Stimulated activated CD4-positive, alpha-beta T cell treated with anti-CD3 and anti-CD28 coated beads, Interleukin-12 subunit alpha, Interleukin-12 subunit beta, amount 100 ng/mL, for 48 hours (primary cell): ENCODE data around the gene PRPF19.

Experiments used
- DNase-seq, 3 donors: peaks; one replicate each; pipeline ENCODE4 v3.0.0-alpha.2; 2020; ENCODE audit warnings: low read depth in 2 of 3, low spot score in 1 of 3

The PRPF19 gene

DNA sequence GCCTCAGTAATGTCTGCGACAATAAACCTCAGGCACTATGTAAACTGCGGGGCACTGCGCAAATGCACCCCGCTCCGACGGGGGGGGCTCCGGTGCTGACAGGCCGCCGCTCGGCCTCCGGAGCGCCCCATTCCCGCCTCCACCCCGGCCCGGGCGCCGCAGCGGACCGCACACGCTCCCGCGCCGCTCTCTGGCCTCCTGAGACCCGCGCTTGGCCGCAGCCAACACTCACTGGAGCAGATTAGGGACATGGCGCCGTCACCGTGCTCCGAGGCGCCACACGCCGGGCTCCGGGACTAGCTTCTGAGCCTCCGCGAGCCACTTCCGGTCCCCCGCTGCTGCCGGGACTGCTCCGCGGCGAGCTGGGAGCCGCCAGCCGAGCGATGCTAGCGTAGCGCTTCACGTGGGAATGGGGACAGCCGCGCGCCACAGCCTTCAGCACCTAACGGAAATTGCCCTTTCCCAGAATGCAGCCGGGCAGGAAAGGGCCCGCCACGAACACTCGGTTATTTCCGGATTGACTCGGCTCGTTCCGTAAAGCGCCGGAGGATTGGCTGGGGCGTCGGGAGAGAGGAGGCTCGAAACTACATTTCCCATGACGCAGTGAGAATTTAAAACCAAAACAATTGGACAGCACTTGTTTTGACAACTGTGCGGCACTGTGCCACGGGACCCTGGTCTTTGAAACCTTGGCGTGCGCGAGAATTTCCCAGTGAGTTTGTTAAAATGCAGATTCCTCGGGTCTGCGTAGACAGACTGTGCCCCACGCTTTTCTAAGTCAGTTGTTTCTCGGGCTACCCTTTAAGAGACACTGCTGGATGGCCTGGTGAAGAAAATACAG lies at the start of gene PRPF19:
Gene PRPF19 (minus strand): TSS at position 454 of the 841 bp plus-strand sequence. CDS start 203 bp downstream, at position 251.
- peak; percentile 98 to 100 (median 98) for DNase-seq

- no peak for DNase-seq
Observed at GRCh38 chr11:60955571-60955970, 49.2 kb upstream of the PRPF19 start.

GRCh38 chr11:60954421-60954820 lies 48.0 kb upstream of the PRPF19 start:
- DNase-seq = no peak

GRCh38 chr11:60953781-60954180 lies 47.4 kb upstream of the PRPF19 start:
- no peak for DNase-seq

DNA sequence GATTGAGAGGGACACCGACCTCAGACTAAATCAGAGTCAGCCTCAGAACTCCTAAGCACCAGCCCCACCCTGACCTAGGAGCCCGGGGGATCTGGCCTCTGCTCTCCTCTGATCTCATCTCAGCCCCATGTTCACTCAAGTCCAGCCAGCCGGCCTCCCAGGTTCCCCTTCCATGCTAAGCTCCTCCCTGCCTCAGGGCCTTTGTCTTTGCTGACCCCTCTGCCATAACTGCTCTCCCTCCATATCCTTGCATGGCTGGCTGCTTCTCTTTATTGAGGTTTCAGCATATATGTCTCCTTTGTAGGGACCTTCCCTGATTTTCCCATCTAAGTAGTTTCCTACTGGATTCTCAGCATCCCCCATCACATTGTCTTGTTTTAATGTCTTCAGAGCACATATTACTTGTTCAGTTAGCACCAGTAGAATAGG lies 46.4 kb upstream of the PRPF19 start:
- no peak for DNase-seq

GRCh38 chr11:60951904-60952741 lies 45.7 kb upstream of the PRPF19 start, which contains the start of gene SLC15A3:
SLC15A3 (minus strand) TSS chr11:60952176; CDS start chr11:60951551, 625 bp downstream.
- DNase-seq = no peak

GRCh38 chr11:60951606-60951903 lies 45.2 kb upstream of the PRPF19 start:
- DNase-seq = no peak

- no peak for DNase-seq
Observed at GRCh38 chr11:60950933-60951605, 44.7 kb upstream of the PRPF19 start.

GRCh38 chr11:60950024-60950423 lies 43.6 kb upstream of the PRPF19 start:
- DNase-seq = no peak

- DNase-seq = no peak
Observed at GRCh38 chr11:60948250-60948649, 41.9 kb upstream of the PRPF19 start.

GRCh38 chr11:60947700-60948099 lies 41.3 kb upstream of the PRPF19 start:
- no peak for DNase-seq

DNA sequence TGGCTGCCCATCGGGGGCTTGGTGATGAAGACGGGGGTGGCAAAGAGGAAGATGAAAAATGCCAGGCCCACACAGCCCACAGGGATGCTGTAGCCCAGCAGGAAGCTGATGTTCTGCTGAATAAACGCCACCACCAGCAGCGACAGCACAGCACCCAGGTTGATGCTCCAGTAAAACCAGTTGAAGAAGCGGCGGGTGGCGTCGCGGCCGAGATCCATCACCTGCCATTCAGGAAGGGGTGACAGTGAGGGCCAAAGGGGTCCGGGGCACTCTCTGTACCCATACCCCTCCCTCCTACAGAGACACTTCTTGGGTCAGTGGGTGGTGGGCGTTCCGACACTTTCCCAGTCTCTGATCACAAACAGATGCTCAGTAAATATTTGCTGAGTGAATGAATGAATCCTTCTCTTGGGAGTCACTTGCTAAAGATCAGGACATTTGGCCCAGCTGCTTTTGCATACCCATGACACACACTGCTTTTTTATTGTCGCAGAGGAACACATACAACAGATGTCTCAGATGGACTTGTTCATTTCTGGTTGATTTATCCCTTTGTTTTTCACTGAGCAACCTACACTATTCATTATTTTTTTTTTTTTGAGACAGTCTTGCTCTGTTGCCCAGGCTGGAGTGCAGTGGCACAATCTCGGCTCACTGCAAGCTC lies 40.3 kb upstream of the PRPF19 start:
- DNase-seq = no peak

DNA sequence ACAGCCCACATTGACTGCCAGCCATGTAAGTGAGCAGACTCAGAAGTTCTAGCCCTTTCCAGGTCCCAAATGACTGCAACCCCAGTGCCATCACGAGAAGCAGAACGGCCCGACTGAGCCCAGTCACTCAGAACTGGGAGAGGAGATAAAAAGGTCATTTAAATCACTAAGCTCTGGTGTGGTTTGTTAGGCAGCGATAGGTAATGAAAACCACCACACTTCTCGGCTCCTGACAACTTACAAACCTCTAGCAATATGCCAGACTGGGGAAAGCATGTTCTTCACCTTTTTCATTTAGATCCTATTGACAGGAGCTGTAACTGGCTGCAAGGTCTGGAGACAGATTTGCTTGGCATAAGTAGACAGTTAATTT lies 38.9 kb upstream of the PRPF19 start:
- no peak for DNase-seq

GRCh38 chr11:60944490-60945294 lies 38.3 kb upstream of the PRPF19 start:
- no peak for DNase-seq

GRCh38 chr11:60942970-60943565 lies 36.7 kb upstream of the PRPF19 start:
- DNase-seq = no peak

DNA sequence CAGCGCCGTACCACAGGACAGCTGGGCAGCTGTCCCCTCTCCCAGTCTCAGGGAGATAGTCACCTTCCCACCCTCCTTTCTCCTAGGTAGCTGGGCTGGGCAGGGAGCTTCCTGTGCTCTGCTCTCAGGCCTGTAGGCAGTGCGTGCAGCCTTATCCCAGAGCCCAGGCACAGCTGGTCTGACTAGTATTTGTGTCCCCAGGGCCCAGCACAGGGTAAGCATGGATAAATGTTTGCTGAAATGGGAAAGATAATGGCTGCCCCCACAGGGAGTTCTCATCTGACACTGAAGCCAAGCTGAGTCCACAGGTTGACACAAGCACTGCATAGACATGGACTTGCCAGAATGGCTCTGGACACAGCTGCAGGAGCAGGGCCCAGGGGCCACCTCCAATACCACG lies 35.8 kb upstream of the PRPF19 start:
- no peak for DNase-seq

- DNase-seq = no peak
Observed at GRCh38 chr11:60941371-60942119, 35.2 kb upstream of the PRPF19 start.

- DNase-seq = no peak
Observed at GRCh38 chr11:60939855-60940254, 33.5 kb upstream of the PRPF19 start.

GRCh38 chr11:60939301-60939700 lies 32.9 kb upstream of the PRPF19 start:
- DNase-seq = no peak
